ENCODE results near the gene WDR86. TPM values are rescaled to one million over a fixed set of nuclear protein-coding genes. Genes with fewer than 3 reads are reported as not detected.

WDR86 gene
- total and polyA plus RNA-seq, 2 of the 8 experiments (the other 6 are each of a cell fraction or from before 2014, with no cell fraction given), result 12.7 to 15.8 TPM

GRCh38 chr7:151447312-151447711 lies 37.5 kb upstream of the WDR86 start:
- Histone ChIP-seq H3K4me2 (ENCODE audit: insufficient read depth in 1 of 2, low read depth in 2 of 2, low read length in 2 of 2) (no peak overlapping the region; a peak in 1 of 4 replicates), H4K91ac (replicated peaks; ENCODE audit: insufficient read length, low read length) (no peak overlapping the region), H3K4me3 (ENCODE audit: extremely low read depth in 1 of 4, insufficient read depth in 2 of 4, low read depth in 3 of 4, low read length in 4 of 4) (no peak overlapping the region), H2BK12ac (ENCODE audit: low read depth, low read length) (no peak overlapping the region), H2AK5ac (ENCODE audit: low read depth, low read length) (no peak overlapping the region), H2BK20ac (ENCODE audit: low read length) (no peak overlapping the region), H3K9ac (replicated peaks in 1 of 4; ENCODE audit: extremely low read depth in 1 of 4, low read depth in 3 of 4, low read length in 3 of 4) (no peak overlapping the region), H2BK15ac (ENCODE audit: low read length) (no peak overlapping the region), H3K23me2 (ENCODE audit: low read depth, low read length) (no peaks in the 10 kb centered on the region; the same call in 1 of the 2 replicates), H4K20me1 (replicated peaks in 1 of 2; ENCODE audit: control insufficient read depth in 1 of 2, insufficient read depth in 2 of 2, low read length in 2 of 2) (no peaks in the 10 kb centered on the region), H3K9me3 (ENCODE audit: insufficient read depth in 2 of 2, low read depth in 1 of 2, low read length in 1 of 2) (no peaks in the 10 kb centered on the region), H3K18ac (ENCODE audit: extremely low read depth, low read length) (no peak overlapping the region), H3K56ac (replicated peaks; ENCODE audit: insufficient read length, low read depth, low read length) (no peak overlapping the region), H3K27ac (ENCODE audit: low read depth, low read length) (no peak overlapping the region), H3K4ac (replicated peaks; ENCODE audit: insufficient read length, low read depth, low read length) (no peak overlapping the region), H3K23ac (ENCODE audit: insufficient read length) (no peak overlapping the region), H2BK5ac (ENCODE audit: low read depth, low read length) (no peak overlapping the region), H4K8ac (ENCODE audit: extremely low read depth, insufficient read depth, low read length) (no peak overlapping the region), H2AFZ (ENCODE audit: low read length) (no peak overlapping the region), H3K4me1 (replicated peaks in 1 of 4; ENCODE audit: control insufficient read depth in 3 of 4, insufficient read depth in 4 of 4, low read length in 3 of 4) (peaks cover 0 to 7% (median 0%) of the 10 kb centered on the region in 4 experiments; a peak in 3 of 7 replicates), H3K79me2 (ENCODE audit: control insufficient read depth in 1 of 2, insufficient read depth in 2 of 2, low read length in 2 of 2) (no peaks in the 10 kb centered on the region), H4K5ac (ENCODE audit: insufficient read length, low read depth, low read length) (no peak overlapping the region), H3K27me3 (replicated peaks in 1 of 4; ENCODE audit: control insufficient read depth in 3 of 4, extremely low read depth in 1 of 4, insufficient read depth in 3 of 4, low read length in 3 of 4) (peaks cover 0 to 12% (median 7%) of the 10 kb centered on the region in 4 experiments; a peak in 5 of 7 replicates), H3K79me1 (ENCODE audit: low read depth, low read length) (no peaks in the 10 kb centered on the region), H2BK120ac (replicated peaks; ENCODE audit: low read depth, low read length) (no peak overlapping the region), H3K36me3 (ENCODE audit: control insufficient read depth in 2 of 4, insufficient read depth in 4 of 4, low read length in 3 of 4) (no peaks in the 10 kb centered on the region), H3K14ac (ENCODE audit: insufficient read length) (no peak overlapping the region)
- POLR2A ChIA-PET (ENCODE audit: partially characterized antibody), result interaction anchor here (1.0 kb wide), 1 partner anchor 31 kb away, joined by 4 read pairs; no protein-coding TSS in a partner anchor
- CTCF ChIA-PET (ENCODE audit: partially characterized antibody), result interaction anchor here (0.7 to 13.7 kb wide), 21 partner anchors 11 to 1099 kb away, joined by 3 to 185 read pairs (median 9); no protein-coding TSS in a partner anchor
- FAIRE-seq (no peak), DNase-seq (ENCODE audit: low read depth in 1 of 2, low spot score in 2 of 2) (no peak)
- WGBS, 2 experiments (ENCODE audit: extremely low coverage in 1 of 2, insufficient coverage in 1 of 2, insufficient read length in 1 of 2, insufficient replicate concordance in 2 of 2, low coverage in 1 of 2, low lambda C conversion rate in 2 of 2, missing lambda C conversion rate in 1 of 2), result 96% methylated on average over 17 of the region's 18 CpGs; no CpG with 5 or more reads in 1 of the 2 experiments
- TF ChIP-seq SRF (IDR thresholded peaks at IDR 0.05; ENCODE audit: low read depth, low read length), result no peak
- TF ChIP-seq SUZ12 (IDR thresholded peaks at IDR 0.05; ENCODE audit: low read length), result no peak
- TF ChIP-seq JUND (IDR thresholded peaks at IDR 0.05; ENCODE audit: low read length), result no peak
- no peak for TF ChIP-seq SP2 (IDR thresholded peaks at IDR 0.05; ENCODE audit: low read length)
- no peak for TF ChIP-seq TAF1 (IDR thresholded peaks at IDR 0.05; ENCODE audit: low read depth, low read length)
- TF ChIP-seq ATF3 (IDR thresholded peaks at IDR 0.05; ENCODE audit: insufficient read depth, low read depth, low read length), result no peak
- TF ChIP-seq SIRT6 (IDR thresholded peaks at IDR 0.05; ENCODE audit: low read length), result no peak
- TF ChIP-seq USF2 (IDR thresholded peaks at IDR 0.05; ENCODE audit: low read length), result no peak
- TF ChIP-seq ATF2 (IDR thresholded peaks at IDR 0.05; ENCODE audit: low read length), result no peak
- no peak for TF ChIP-seq HDAC2 (IDR thresholded peaks at IDR 0.05; ENCODE audit: borderline replicate concordance in 1 of 2, low read depth in 2 of 2, low read length in 2 of 2)
